ENCODE results near the gene LRRC8E. TPM values are rescaled to one million over a fixed set of nuclear protein-coding genes. Genes with fewer than 3 reads are reported as not detected.
A peak's percentile ranks its signal among the peaks of the same experiment; 100 is the strongest.

Gene LRRC8E
- total RNA-seq, 1 experiment from 2014 or later, result 18.1 TPM

GRCh38 chr19:7866399-7867091, 21.8 kb upstream of the LRRC8E start:
- Histone ChIP-seq H3K36me3 (ENCODE audit: control insufficient read depth in 1 of 2, insufficient read depth in 2 of 2, low read length in 2 of 2) (no peaks in the 10 kb centered on the region), H3K4me3 (replicated peaks in 1 of 2; ENCODE audit: low read depth in 1 of 2, low read length in 2 of 2) (no peak overlapping the region), H3K9me3 (ENCODE audit: control insufficient read depth in 1 of 2, insufficient read depth in 1 of 2, low read depth in 1 of 2, low read length in 2 of 2) (no peaks in the 10 kb centered on the region), H3K9me2 (ENCODE audit: insufficient read depth) (no peaks in the 10 kb centered on the region), H3K4me2 (ENCODE audit: low read length) (no peak overlapping the region), H2AFZ (ENCODE audit: low read depth, low read length, poor library complexity, severe bottlenecking) (no peak overlapping the region), H3K9ac (ENCODE audit: low read length) (no peak overlapping the region), H3K4me1 (ENCODE audit: control insufficient read depth in 1 of 2, insufficient read depth in 2 of 2, low read length in 2 of 2) (peaks cover 17 to 54% of the 10 kb centered on the region in 2 experiments), H4K20me1 (ENCODE audit: insufficient read depth) (no peaks in the 10 kb centered on the region), H3K79me2 (ENCODE audit: insufficient read depth, low read length) (no peaks in the 10 kb centered on the region), H3K27ac (ENCODE audit: low read depth, low read length) (peak overlapping the region; percentile 18; the same call in 1 of the 2 replicates), H3K27me3 (ENCODE audit: insufficient read depth, low read length) (no peaks in the 10 kb centered on the region)
- CTCF ChIA-PET, result no interaction called here
- no TSS peak for BruUV-seq (replicated peaks)
- RAD21 ChIA-PET (ENCODE audit: low non-redundant PET in 1 of 2, low total read pairs in 2 of 2, uncharacterized antibody in 2 of 2, unreplicated experiment in 2 of 2), result no interaction called here
- POLR2A ChIA-PET, result no interaction called here
- intact Hi-C loops (cut with micrococcal nuclease), result no loop called here
- ATAC-seq (no peak), DNase-seq (ENCODE audit: low read depth, low spot score) (no peak)
- TF ChIP-seq ATF3 (IDR thresholded peaks at IDR 0.05) (no peak), ZBTB33 (IDR thresholded peaks at IDR 0.05; ENCODE audit: extremely low read depth, insufficient replicate concordance, low read length) (no peak), CEBPB (IDR thresholded peaks at IDR 0.05; ENCODE audit: low read depth) (no peak), ELF1 (IDR thresholded peaks at IDR 0.05; ENCODE audit: borderline replicate concordance, low read depth) (no peak), TCF7L2 (IDR thresholded peaks at IDR 0.05; ENCODE audit: borderline replicate concordance, extremely low read depth, insufficient read depth, insufficient read length) (no peak)

Data from HCT116 (cell line).